ENCODE results near the gene PGBD5.

PGBD5 gene

GRCh38 chr1:230394134-230394533 lies 32.0 kb downstream of the PGBD5 start:
- DNase-seq = no peak

GRCh38 chr1:230393722-230394121 lies 32.4 kb downstream of the PGBD5 start:
- no peak for DNase-seq

GRCh38 chr1:230392920-230393521 lies 33.1 kb downstream of the PGBD5 start:
- DNase-seq = no peak

- no peak for DNase-seq
These were observed 33.6 kb downstream of the PGBD5 start for GRCh38 chr1:230392536-230392909.

- no peak for DNase-seq
These were observed 34.2 kb downstream of the PGBD5 start for GRCh38 chr1:230391776-230392535.

GRCh38 chr1:230390371-230390770 lies 35.8 kb downstream of the PGBD5 start:
- DNase-seq = no peak

GRCh38 chr1:230387876-230388275 lies 38.3 kb downstream of the PGBD5 start:
- DNase-seq = no peak

GRCh38 chr1:230387296-230387695 lies 38.8 kb downstream of the PGBD5 start:
- no peak for DNase-seq

GRCh38 chr1:230386637-230387262 lies 39.4 kb downstream of the PGBD5 start:
- DNase-seq = no peak

GRCh38 chr1:230385930-230386329 lies 40.2 kb downstream of the PGBD5 start:
- no peak for DNase-seq

GRCh38 chr1:230385158-230385450 lies 41.0 kb downstream of the PGBD5 start:
- DNase-seq = no peak

GRCh38 chr1:230384380-230385157 lies 41.6 kb downstream of the PGBD5 start:
- no peak for DNase-seq

- no peak for DNase-seq
These were observed 42.7 kb downstream of the PGBD5 start for GRCh38 chr1:230383425-230383824.

GRCh38 chr1:230382001-230382491 lies 44.1 kb downstream of the PGBD5 start:
- DNase-seq = no peak

- DNase-seq = no peak
These were observed 44.5 kb downstream of the PGBD5 start for GRCh38 chr1:230381585-230381984.

GRCh38 chr1:230381049-230381467 lies 45.1 kb downstream of the PGBD5 start:
- DNase-seq = no peak

GRCh38 chr1:230379928-230380327 lies 46.2 kb downstream of the PGBD5 start:
- DNase-seq = no peak

- DNase-seq = no peak
These were observed 46.7 kb downstream of the PGBD5 start for GRCh38 chr1:230379462-230379861.

- DNase-seq = no peak
These were observed 48.3 kb downstream of the PGBD5 start for GRCh38 chr1:230377851-230378250.

- no peak for DNase-seq
These were observed 48.8 kb downstream of the PGBD5 start for GRCh38 chr1:230377324-230377723.

- DNase-seq = no peak
These were observed 49.8 kb downstream of the PGBD5 start for GRCh38 chr1:230376296-230376695.

- no peak for DNase-seq
These were observed 50.4 kb downstream of the PGBD5 start for GRCh38 chr1:230375780-230376179.

- DNase-seq = no peak
These were observed 51.0 kb downstream of the PGBD5 start for GRCh38 chr1:230375147-230375546.

Measured in GF-D8 (cell line).